HepG2 (cell line): ENCODE measurements around the gene PDSS2. TPM values are rescaled to one million over a fixed set of nuclear protein-coding genes. Genes with fewer than 3 reads are reported as not detected.

Experiments used
- ATAC-seq: fragments of 200-7000 bp; cut with Tn5 transposase; 3 replicates; pipeline ENCODE4 v1.9.1; 2020; ENCODE audit warnings: mild to moderate bottlenecking, moderate library complexity
- BruUV-seq: library from RNA; stranded (reverse); fragments of 400-500 nt; replicated peaks from 2 replicates; lab custom pipeline; 2021; lab: Mats Ljungman, UMichigan
- CTCF ChIA-PET: fragments of 300-600 bp; formaldehyde crosslinking; extraction: SDS; loops from one replicate; lab custom pipeline; 2021; ENCODE audit warnings: low total read pairs, inconsistent platforms, low intra/inter-chr PET ratio; lab: Yijun Ruan, JAX
- POLR2A ChIA-PET: fragments of 350-600 bp; sonication (Branson Sonifier 250); formaldehyde crosslinking; loops from one replicate; lab custom pipeline; 2020; ENCODE audit warnings: antibody characterized with exemption, inconsistent platforms; lab: Yijun Ruan, JAX
- DNase-seq: peaks from one replicate; pipeline ENCODE4 v3.0.0-alpha.2; 2015; ENCODE audit warnings: low spot score
- FAIRE-seq: peaks from 3 replicates; lab custom pipeline; 2011; peaks lifted over from hg19 to GRCh38; lab: Jason Lieb, UNC
- H2AFZ ChIP-seq: one replicate; pipeline ENCODE4 v1.6.1; 2011; ENCODE audit warnings: low read length, inconsistent platforms
- H3K27ac ChIP-seq: fragments of 300-600 bp; 3 replicates; pipeline ENCODE4 v1.8.0; 2011; ENCODE audit warnings: mixed run types, mild to moderate bottlenecking, mixed read lengths, low read length, inconsistent platforms; ENCODE audit not compliant: insufficient read depth; ENCODE audit errors: extremely low read length
- H3K27me3 ChIP-seq, 2 experiments: fragments of 200-600 bp in 1 of 2; 2 replicates in 1 of 2; 3 replicates in 1 of 2; pipeline versions ENCODE4 v1.6.0 to v1.8.0; 2011; ENCODE audit warnings: low read length in 2 of 2, mild to moderate bottlenecking in 2 of 2, moderate library complexity in 2 of 2, inconsistent platforms in 1 of 2; ENCODE audit not compliant: insufficient read depth in 2 of 2, control insufficient read depth in 1 of 2
- H3K36me3 ChIP-seq, 2 experiments: fragments of 200-600 bp in 1 of 2; replicated peaks in 1 of 2; 2 replicates in 1 of 2; 3 replicates in 1 of 2; pipeline versions ENCODE4 v1.5.1 to v1.8.0; 2011; ENCODE audit warnings: low read length in 2 of 2, inconsistent platforms in 1 of 2; ENCODE audit not compliant: insufficient read depth in 2 of 2, control insufficient read depth in 1 of 2
- H3K4me1 ChIP-seq: 2 replicates; pipeline ENCODE4 v1.5.1; 2012; ENCODE audit warnings: low read length, inconsistent platforms; ENCODE audit not compliant: insufficient read depth
- H3K4me2 ChIP-seq: 2 replicates; pipeline ENCODE4 v1.6.0; 2011; ENCODE audit warnings: low read depth, low read length, inconsistent platforms
- H3K4me3 ChIP-seq, 3 experiments: fragments of 200-600 bp in 1 of 3; sonication (generic), shearing (Covaris generic) in 1 of 3; replicated peaks in 1 of 3; 2 replicates each; pipeline ENCODE4 v1.5.1; 2011 to 2016; ENCODE audit warnings: low read length in 3 of 3, inconsistent platforms in 2 of 3, low read depth in 2 of 3, mild to moderate bottlenecking in 2 of 3, control low read depth in 1 of 3, mixed read lengths in 1 of 3; ENCODE audit not compliant: insufficient read depth in 1 of 3
- H3K79me2 ChIP-seq: one replicate; pipeline ENCODE4 v1.6.1; 2011; ENCODE audit warnings: low read length, inconsistent platforms; ENCODE audit not compliant: insufficient read depth
- H3K9ac ChIP-seq: 2 replicates; pipeline ENCODE4 v1.6.0; 2011; ENCODE audit warnings: mild to moderate bottlenecking, low read depth, low read length, inconsistent platforms; ENCODE audit not compliant: insufficient read depth
- H3K9me3 ChIP-seq: 2 replicates; pipeline ENCODE4 v1.5.1; 2012; ENCODE audit warnings: mild to moderate bottlenecking, low read length
- H4K20me1 ChIP-seq: 2 replicates; pipeline ENCODE4 v1.6.0; 2011; ENCODE audit warnings: inconsistent platforms, mild to moderate bottlenecking, low read length, moderate library complexity; ENCODE audit not compliant: insufficient read depth
- FOXK2 ChIP-seq: fragments of 450-650 bp; IDR thresholded peaks from 2 replicates; pipeline ENCODE4 v1.6.1; 2016
- HNRNPL ChIP-seq: fragments of 200-400 bp; formaldehyde crosslinking; IDR thresholded peaks from 2 replicates; pipeline ENCODE4 v1.6.1; 2017; ENCODE audit warnings: mild to moderate bottlenecking, low read depth, low read length
- HNRNPUL1 ChIP-seq: fragments of 200-400 bp; formaldehyde crosslinking; IDR thresholded peaks from 2 replicates; pipeline ENCODE4 v1.6.1; 2017; ENCODE audit warnings: low read depth, mild to moderate bottlenecking, low read length, moderate library complexity
- KAT2B ChIP-seq: fragments of 150-350 bp; IDR thresholded peaks from 2 replicates; pipeline ENCODE4 v1.6.1; 2014; ENCODE audit warnings: low read depth, low read length, borderline replicate concordance
- NFE2L2 ChIP-seq: fragments of 150-350 bp; IDR thresholded peaks from 2 replicates; pipeline ENCODE4 v1.6.1; 2014; ENCODE audit warnings: low read length
- NRL ChIP-seq: sonication (generic); formaldehyde crosslinking; IDR thresholded peaks from 2 replicates; pipeline ENCODE4 v1.5.0; 2020; ENCODE audit warnings: missing genetic modification reagents, mild to moderate bottlenecking, moderate library complexity, borderline replicate concordance
- PITX1 ChIP-seq: sonication (generic); formaldehyde crosslinking; IDR thresholded peaks from 2 replicates; pipeline ENCODE4 v1.5.1; 2020; ENCODE audit warnings: mild to moderate bottlenecking, missing genetic modification reagents
- SOX13 ChIP-seq, 3 experiments: fragments of 450-650 bp in 1 of 3; sonication (generic) in 1 of 3; formaldehyde crosslinking in 1 of 3; IDR thresholded peaks in 2 of 3; conservative IDR thresholded peaks in 1 of 3; 2 replicates each; pipeline versions ENCODE4 v1.5.0 to v1.6.1; 2016 to 2020; ENCODE audit warnings: antibody characterized with exemption in 1 of 3, mild to moderate bottlenecking in 1 of 3, missing compliant biosample characterization in 1 of 3, missing genetic modification reagents in 1 of 3, moderate library complexity in 1 of 3
- TEAD3 ChIP-seq: optimal IDR thresholded peaks from 2 replicates; pipeline ENCODE3; 2016; ENCODE audit warnings: borderline replicate concordance
- ZMAT3 ChIP-seq: sonication (generic); formaldehyde crosslinking; conservative IDR thresholded peaks from 2 replicates; pipeline ENCODE4 v1.7.0; 2021; ENCODE audit warnings: missing genetic modification reagents
- ZNF282 ChIP-seq: fragments of 450-650 bp; IDR thresholded peaks from 2 replicates; pipeline ENCODE4 v1.6.1; 2018; ENCODE audit not compliant: partially characterized antibody
- ZNF343 ChIP-seq: sonication (generic); formaldehyde crosslinking; IDR thresholded peaks from 2 replicates; pipeline ENCODE4 v1.4.0; 2020; ENCODE audit warnings: mild to moderate bottlenecking, missing genetic modification reagents
- ZNF7 ChIP-seq: IDR thresholded peaks from 2 replicates; pipeline ENCODE4 v1.6.1; 2016; ENCODE audit warnings: missing biosample characterization, missing genetic modification reagents
- WGBS: methylation state at CpG from one replicate; pipeline ENCODE4 v1.1.6; 2017; ENCODE audit warnings: low lambda C conversion rate; 5-methylcytosine and 5-hydroxymethylcytosine counted together
- in situ Hi-C: cut with HindIII; loops from 2 replicates; pipeline ENCODE4 v1.10.0; 2017; ENCODE audit warnings: low pct_unique_long_range_greater_than_20kb; ENCODE audit not compliant: extremely low pct_ligation_motif_present
- intact Hi-C: fragments of 100-400 bp; cut with micrococcal nuclease; formaldehyde crosslinking; loops from one replicate; pipeline ENCODE4 v1.10.0; 2022; ENCODE audit not compliant: unreplicated experiment
- polyA plus RNA-seq, 8 experiments: library from polyadenylated mRNA; depleted of rRNA in 3 of 8; stranded (reverse) in 7 of 8; unstranded in 1 of 8; fragments of >200 nt; fragmentation: Illumina TruSeq in 4 of 8; extraction: Trizol in 4 of 8; gene quantifications; 2 replicates each; pipeline versions ENCODE4 v1.2.1 to v1.2.3, GENCODE V29; 2011 to 2016; ENCODE audit warnings: low read depth in 4 of 8, missing spikeins in 1 of 8, mixed read lengths in 1 of 8; ENCODE audit not compliant: insufficient read depth in 1 of 8
- total RNA-seq, 5 experiments: library from RNA; depleted of rRNA; stranded (reverse); fragments of >200 nt; fragmentation: Illumina TruSeq; extraction: Trizol; gene quantifications; 2 replicates each; pipeline ENCODE4 v1.2.3, GENCODE V29; 2016; ENCODE audit warnings: low read depth in 1 of 5
- TF ChIP-seq, protein P1 (sequence below): sonication (generic); formaldehyde crosslinking; IDR thresholded peaks from 2 replicates; pipeline ENCODE4 v1.8.0; 2022; ENCODE audit warnings: mild to moderate bottlenecking, missing genetic modification reagents; ENCODE audit not compliant: insufficient replicate concordance
- TF ChIP-seq, protein P2 (sequence below): sonication (generic); formaldehyde crosslinking; IDR thresholded peaks from 2 replicates; pipeline ENCODE4 v1.9.0; 2021; ENCODE audit warnings: missing genetic modification reagents, borderline replicate concordance
- TF ChIP-seq, protein P3 (sequence below): sonication (generic); formaldehyde crosslinking; IDR thresholded peaks from 2 replicates; pipeline ENCODE4 v1.4.0; 2020; ENCODE audit warnings: missing genetic modification reagents, mild to moderate bottlenecking, borderline replicate concordance
- TF ChIP-seq, protein P4 (sequence below): IDR thresholded peaks from 2 replicates; pipeline ENCODE4 v1.6.1; 2016; ENCODE audit warnings: mild to moderate bottlenecking

The PDSS2 gene
- total and polyA plus RNA-seq, 2 of the 13 experiments (the other 11 are each of a cell fraction or from before 2014, with no cell fraction given): 16.2 to 17.0 TPM

DNA sequence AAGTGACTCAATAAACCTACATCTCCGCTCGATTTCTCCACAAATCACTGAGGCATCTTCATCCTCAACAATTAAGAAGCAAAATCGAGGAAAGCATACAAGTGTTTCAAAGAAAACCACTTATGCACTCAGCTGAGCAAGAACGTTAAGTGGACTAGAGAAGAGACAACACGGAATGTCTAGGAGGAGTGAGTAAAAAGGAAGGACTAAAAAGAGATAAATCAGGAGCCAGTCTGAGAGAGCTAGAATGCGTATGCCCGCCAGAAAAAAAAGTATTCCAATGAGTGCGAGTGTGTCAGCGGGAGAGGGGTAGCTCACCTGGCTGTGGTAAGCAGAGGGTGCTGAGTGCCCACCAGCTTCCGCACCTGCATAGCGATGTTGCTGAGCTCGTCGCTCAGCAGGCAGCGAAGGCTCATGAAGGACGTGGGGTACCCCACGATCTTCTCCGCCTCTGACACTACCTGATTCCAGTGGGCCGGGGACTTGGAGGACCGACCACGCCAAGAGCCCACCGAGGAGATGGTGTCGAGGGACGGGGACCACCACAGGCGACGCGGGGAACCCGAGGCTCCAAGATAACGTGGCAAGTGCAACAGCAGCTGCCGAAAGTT lies 587 bp downstream of the PDSS2 start:
- CTCF ChIA-PET: no interaction called here
- Histone ChIP-seq H3K36me3 (no peaks in the 10 kb centered on the region), H3K27ac (peak overlapping the region; percentile 93), H3K27me3 (no peaks in the 10 kb centered on the region; a peak in 1 of 5 replicates), H2AFZ (peak overlapping the region; percentile 77), H3K4me3 (peak overlapping the region; percentile 90 to 98 (median 92)), H3K9me3 (no peaks in the 10 kb centered on the region), H4K20me1 (no peaks in the 10 kb centered on the region), H3K4me1 (peaks cover 61% of the 10 kb centered on the region), H3K4me2 (peak overlapping the region; percentile 94), H3K79me2 (peaks cover 38% of the 10 kb centered on the region), H3K9ac (peak overlapping the region; percentile 91)
- 1% methylated on average over 17 of the region's 29 CpGs for WGBS
- peak; percentile 25 for DNase-seq
- peak; percentile 67 for ATAC-seq
- no peak for FAIRE-seq
- intact Hi-C loops: loop anchor here (1.0 kb wide), 2 partner anchors 32 to 140 kb away; partner anchors contain the start of gene SOBP
- TSS peak; percentile 72 for BruUV-seq
- in situ Hi-C loops: loop anchor here (10.0 kb wide), 1 partner anchor 144 kb away; no protein-coding TSS in a partner anchor
- POLR2A ChIA-PET: interaction anchor here (0.6 to 2.9 kb wide), 30 partner anchors 10 to 345 kb away, joined by 3 to 50 read pairs (median 4); partner anchors contain the start of genes BEND3 and SOBP
- TF ChIP-seq, protein P1, sequence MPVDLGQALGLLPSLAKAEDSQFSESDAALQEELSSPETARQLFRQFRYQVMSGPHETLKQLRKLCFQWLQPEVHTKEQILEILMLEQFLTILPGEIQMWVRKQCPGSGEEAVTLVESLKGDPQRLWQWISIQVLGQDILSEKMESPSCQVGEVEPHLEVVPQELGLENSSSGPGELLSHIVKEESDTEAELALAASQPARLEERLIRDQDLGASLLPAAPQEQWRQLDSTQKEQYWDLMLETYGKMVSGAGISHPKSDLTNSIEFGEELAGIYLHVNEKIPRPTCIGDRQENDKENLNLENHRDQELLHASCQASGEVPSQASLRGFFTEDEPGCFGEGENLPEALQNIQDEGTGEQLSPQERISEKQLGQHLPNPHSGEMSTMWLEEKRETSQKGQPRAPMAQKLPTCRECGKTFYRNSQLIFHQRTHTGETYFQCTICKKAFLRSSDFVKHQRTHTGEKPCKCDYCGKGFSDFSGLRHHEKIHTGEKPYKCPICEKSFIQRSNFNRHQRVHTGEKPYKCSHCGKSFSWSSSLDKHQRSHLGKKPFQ (CRISPR knock-in tag): no peak
- TF ChIP-seq KAT2B (no peak), HNRNPL (no peak), PITX1 (CRISPR knock-in tag) (no peak), TEAD3 (CRISPR knock-in tag) (no peak), ZNF343 (CRISPR knock-in tag) (no peak), SOX13 (IDR thresholded peaks at IDR 0.05) (no peak), SOX13 (CRISPR knock-in tag; conservative IDR thresholded peaks at IDR 0.05 in 1 of 2, IDR thresholded peaks at IDR 0.05 in 1 of 2) (no peak), NRL (CRISPR knock-in tag) (0 out of 2 replicates have a peak, but pooled peaks have one; percentile 28), ZNF7 (CRISPR knock-in tag) (no peak), FOXK2 (no peak), HNRNPUL1 (no peak), NFE2L2 (no peak), ZMAT3 (no peak), ZNF282 (no peak)
- TF ChIP-seq, protein P2, sequence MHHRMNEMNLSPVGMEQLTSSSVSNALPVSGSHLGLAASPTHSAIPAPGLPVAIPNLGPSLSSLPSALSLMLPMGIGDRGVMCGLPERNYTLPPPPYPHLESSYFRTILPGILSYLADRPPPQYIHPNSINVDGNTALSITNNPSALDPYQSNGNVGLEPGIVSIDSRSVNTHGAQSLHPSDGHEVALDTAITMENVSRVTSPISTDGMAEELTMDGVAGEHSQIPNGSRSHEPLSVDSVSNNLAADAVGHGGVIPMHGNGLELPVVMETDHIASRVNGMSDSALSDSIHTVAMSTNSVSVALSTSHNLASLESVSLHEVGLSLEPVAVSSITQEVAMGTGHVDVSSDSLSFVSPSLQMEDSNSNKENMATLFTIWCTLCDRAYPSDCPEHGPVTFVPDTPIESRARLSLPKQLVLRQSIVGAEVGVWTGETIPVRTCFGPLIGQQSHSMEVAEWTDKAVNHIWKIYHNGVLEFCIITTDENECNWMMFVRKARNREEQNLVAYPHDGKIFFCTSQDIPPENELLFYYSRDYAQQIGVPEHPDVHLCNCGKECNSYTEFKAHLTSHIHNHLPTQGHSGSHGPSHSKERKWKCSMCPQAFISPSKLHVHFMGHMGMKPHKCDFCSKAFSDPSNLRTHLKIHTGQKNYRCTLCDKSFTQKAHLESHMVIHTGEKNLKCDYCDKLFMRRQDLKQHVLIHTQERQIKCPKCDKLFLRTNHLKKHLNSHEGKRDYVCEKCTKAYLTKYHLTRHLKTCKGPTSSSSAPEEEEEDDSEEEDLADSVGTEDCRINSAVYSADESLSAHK (CRISPR knock-in tag): no peak
- TF ChIP-seq, protein P3, sequence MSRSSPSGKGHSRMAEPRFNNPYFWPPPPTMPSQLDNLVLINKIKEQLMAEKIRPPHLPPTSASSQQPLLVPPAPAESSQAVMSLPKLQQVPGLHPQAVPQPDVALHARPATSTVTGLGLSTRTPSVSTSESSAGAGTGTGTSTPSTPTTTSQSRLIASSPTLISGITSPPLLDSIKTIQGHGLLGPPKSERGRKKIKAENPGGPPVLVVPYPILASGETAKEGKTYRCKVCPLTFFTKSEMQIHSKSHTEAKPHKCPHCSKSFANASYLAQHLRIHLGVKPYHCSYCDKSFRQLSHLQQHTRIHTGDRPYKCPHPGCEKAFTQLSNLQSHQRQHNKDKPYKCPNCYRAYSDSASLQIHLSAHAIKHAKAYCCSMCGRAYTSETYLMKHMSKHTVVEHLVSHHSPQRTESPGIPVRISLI (CRISPR knock-in tag): peak; percentile 57; the same call in 1 of the 2 replicates
- TF ChIP-seq, protein P4, sequence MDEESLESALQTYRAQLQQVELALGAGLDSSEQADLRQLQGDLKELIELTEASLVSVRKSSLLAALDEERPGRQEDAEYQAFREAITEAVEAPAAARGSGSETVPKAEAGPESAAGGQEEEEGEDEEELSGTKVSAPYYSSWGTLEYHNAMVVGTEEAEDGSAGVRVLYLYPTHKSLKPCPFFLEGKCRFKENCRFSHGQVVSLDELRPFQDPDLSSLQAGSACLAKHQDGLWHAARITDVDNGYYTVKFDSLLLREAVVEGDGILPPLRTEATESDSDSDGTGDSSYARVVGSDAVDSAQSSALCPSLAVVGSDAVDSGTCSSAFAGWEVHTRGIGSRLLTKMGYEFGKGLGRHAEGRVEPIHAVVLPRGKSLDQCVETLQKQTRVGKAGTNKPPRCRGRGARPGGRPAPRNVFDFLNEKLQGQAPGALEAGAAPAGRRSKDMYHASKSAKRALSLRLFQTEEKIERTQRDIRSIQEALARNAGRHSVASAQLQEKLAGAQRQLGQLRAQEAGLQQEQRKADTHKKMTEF (CRISPR knock-in tag): no peak
